Measurements from ENCODE around the gene ADAMTS16.

DNA sequence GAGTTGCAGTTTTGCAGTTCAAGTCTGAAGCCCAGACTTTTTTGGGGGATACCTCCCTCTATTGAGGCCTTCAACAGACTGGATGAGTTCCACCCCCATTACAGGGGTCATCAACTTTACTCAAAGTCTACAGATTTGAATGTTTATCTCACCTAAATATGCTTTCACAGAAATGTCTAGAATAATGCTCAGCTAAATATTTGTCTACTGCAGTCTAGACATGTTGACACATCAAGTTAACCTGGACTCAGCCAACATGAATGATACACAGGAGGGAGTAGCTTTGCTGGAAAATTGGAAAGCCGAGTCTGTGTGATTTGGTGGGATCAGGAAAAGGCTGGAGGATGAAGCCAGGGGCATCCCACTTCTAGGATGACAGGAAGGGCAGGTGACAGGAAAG is 154.3 kb downstream of the ADAMTS16 start:
- TF ChIP-seq, protein P1, sequence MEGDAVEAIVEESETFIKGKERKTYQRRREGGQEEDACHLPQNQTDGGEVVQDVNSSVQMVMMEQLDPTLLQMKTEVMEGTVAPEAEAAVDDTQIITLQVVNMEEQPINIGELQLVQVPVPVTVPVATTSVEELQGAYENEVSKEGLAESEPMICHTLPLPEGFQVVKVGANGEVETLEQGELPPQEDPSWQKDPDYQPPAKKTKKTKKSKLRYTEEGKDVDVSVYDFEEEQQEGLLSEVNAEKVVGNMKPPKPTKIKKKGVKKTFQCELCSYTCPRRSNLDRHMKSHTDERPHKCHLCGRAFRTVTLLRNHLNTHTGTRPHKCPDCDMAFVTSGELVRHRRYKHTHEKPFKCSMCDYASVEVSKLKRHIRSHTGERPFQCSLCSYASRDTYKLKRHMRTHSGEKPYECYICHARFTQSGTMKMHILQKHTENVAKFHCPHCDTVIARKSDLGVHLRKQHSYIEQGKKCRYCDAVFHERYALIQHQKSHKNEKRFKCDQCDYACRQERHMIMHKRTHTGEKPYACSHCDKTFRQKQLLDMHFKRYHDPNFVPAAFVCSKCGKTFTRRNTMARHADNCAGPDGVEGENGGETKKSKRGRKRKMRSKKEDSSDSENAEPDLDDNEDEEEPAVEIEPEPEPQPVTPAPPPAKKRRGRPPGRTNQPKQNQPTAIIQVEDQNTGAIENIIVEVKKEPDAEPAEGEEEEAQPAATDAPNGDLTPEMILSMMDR (conservative IDR thresholded peaks at IDR 0.05 in 1 of 2, IDR thresholded peaks at IDR 0.05 in 1 of 2; ENCODE audit: extremely low read depth in 1 of 2, insufficient read depth in 1 of 2, low read depth in 1 of 2, low read length in 2 of 2) = no peak
- TF ChIP-seq EZH2 (IDR thresholded peaks at IDR 0.05; ENCODE audit: borderline replicate concordance, low read length) = no peak

All from mammary epithelial cell (primary cell).